Tibial artery (tissue), 4 donors: Measurements from ENCODE around the gene SDHD.

Experiments
- DNase-seq, 2 donors: peaks; one replicate each; pipeline ENCODE4 v3.0.0-alpha.2; 2019
- H3K27ac ChIP-seq, 2 donors: fragments of 200-600 bp; sonication (generic) in 1 of 2; 1 replicate in 1 of 2; 2 replicates in 1 of 2; pipeline ENCODE4 v1.5.1; 2018 to 2019; ENCODE audit warnings: mild to moderate bottlenecking in 1 of 2
- H3K27me3 ChIP-seq, 2 donors: fragments of 200-600 bp; sonication (generic) in 1 of 2; one replicate each; pipeline versions ENCODE4 v1.5.1 to v1.6.0; 2016 to 2019
- H3K36me3 ChIP-seq, 3 donors: fragments of 200-600 bp; sonication (generic) in 2 of 3; one replicate each; pipeline ENCODE4 v1.5.1; 2016 to 2019; ENCODE audit warnings: mild to moderate bottlenecking in 2 of 3
- H3K4me1 ChIP-seq, 4 donors: fragments of 200-600 bp; sonication (generic) in 2 of 4; 1 replicate in 3 of 4; 2 replicates in 1 of 4; pipeline ENCODE4 v1.5.1; 2016 to 2019
- H3K4me3 ChIP-seq, 2 donors: fragments of 200-600 bp; sonication (generic) in 1 of 2; 1 replicate in 1 of 2; 2 replicates in 1 of 2; pipeline ENCODE4 v1.5.1; 2018 to 2019; ENCODE audit warnings: mild to moderate bottlenecking in 2 of 2
- H3K9me3 ChIP-seq, 3 donors: fragments of 200-600 bp; sonication (generic) in 1 of 3; one replicate each; pipeline ENCODE4 v1.5.1; 2016 to 2019
- CTCF ChIP-seq, 2 experiments: fragments of 200-600 bp in 1 of 2; fragments of 450-650 bp in 1 of 2; IDR thresholded peaks; one replicate each; pipeline ENCODE4 v1.5.1; 2017 to 2019; ENCODE audit warnings: antibody characterized with exemption in 2 of 2, mild to moderate bottlenecking in 1 of 2, moderate library complexity in 1 of 2
- intact Hi-C: fragments of 100-400 bp; cut with DNase I; formaldehyde crosslinking; loops from one replicate; pipeline ENCODE4 v1.15.0; 2023; ENCODE audit warnings: low total_unique reads

SDHD gene

DNA sequence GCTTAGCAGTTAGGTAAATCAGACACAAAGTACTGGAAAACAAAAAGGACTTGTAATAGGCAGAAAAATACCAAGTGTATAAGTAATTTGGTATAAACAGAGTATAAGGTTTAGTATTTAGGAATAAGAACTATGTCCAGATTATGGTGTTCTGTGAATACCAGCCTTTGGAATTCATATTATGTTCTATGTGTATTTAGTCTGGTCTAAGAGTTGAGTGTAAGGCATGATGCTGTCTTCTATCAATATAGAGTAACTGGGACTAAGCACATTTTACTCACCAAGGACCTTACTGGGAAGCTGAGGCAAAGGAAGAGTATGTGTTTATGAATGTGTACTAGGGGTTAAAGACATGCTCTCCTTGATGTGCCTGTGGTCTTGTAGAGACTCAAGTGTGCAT lies 9.5 kb downstream of the SDHD start:
- Histone ChIP-seq H3K36me3 (peaks cover 47 to 81% (median 55%) of the 10 kb centered on the region in 3 donors), H3K9me3 (no peaks in the 10 kb centered on the region), H3K4me3 (no peak overlapping the region), H3K4me1 (peaks cover 0 to 4% (median 0%) of the 10 kb centered on the region in 4 donors), H3K27ac (no peak overlapping the region), H3K27me3 (no peaks in the 10 kb centered on the region)
- TF ChIP-seq CTCF (IDR thresholded peaks at IDR 0.05) = no peak
- DNase-seq = no peak
- intact Hi-C loops = no loop called here

DNA sequence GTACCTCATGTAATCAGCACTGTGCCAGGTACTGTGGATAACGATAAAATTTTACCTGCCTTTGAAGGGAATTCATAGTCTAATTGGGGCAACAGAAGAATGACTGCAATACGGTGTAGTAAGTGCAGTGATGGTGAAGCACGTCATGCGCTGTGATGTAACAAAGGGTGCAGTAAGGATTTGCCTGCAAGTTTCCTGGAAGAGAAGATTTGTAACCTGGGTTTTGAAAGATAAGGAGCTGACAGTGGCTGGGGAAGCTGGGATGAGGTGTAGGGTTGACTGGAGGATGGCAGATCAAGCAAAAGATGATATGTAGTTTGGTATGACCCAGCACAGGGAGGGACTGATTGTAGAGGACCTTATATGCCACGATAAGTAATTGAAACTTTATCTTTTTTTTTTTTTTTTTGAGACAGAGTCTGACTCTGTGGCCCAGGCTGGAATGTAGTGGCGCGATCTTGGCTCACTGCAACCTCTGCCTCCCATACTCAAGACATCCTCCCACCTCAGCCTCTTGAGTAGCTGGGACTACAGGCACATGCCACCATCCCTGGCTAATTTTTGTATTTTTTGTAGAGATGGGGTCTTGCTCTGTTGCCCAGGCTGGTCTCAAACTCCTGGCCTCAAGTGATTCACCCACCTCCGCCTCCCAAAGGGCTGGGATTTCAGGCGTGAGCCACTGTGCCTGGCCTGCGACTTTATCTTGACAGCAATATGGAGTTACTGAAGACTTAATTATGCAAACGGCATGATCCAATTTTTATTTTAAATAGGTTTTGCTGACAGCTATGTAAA lies 11.3 kb downstream of the SDHD start:
- no peak for DNase-seq
- H3K36me3 ChIP-seq = peaks cover 30 to 63% (median 39%) of the 10 kb centered on the region in 3 donors
- H3K9me3 ChIP-seq = no peaks in the 10 kb centered on the region
- no peak for TF ChIP-seq CTCF (IDR thresholded peaks at IDR 0.05)
- intact Hi-C loops = no loop called here
- H3K4me1 ChIP-seq = peaks cover 0 to 4% (median 0%) of the 10 kb centered on the region in 4 donors
- no peak overlapping the region for H3K27ac ChIP-seq
- H3K27me3 ChIP-seq = no peaks in the 10 kb centered on the region
- no peak overlapping the region for H3K4me3 ChIP-seq

DNA sequence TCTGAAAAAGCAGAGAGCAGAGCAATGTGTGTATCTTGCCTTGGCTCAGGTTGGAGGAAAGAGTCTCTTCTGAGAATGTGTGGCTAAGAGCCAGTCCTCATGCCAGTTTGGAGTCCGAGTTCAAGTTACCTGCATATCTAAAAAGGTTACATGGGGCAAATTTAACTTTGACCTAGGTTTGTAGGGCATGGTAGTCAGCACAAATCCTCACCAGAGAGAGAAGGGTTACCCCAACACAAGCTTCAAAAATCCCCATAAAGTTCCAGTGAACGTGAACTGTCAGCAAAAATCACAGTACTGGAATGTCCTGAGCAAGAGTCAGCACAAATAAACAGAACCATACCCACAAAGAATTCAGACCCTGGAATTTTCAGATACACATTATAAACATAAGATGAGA lies 13.8 kb downstream of the SDHD start:
- Histone ChIP-seq H3K36me3 (peaks cover 12 to 40% (median 20%) of the 10 kb centered on the region in 3 donors), H3K27me3 (no peaks in the 10 kb centered on the region), H3K9me3 (no peaks in the 10 kb centered on the region), H3K27ac (no peak overlapping the region), H3K4me3 (no peak overlapping the region), H3K4me1 (peaks cover 0 to 4% (median 0%) of the 10 kb centered on the region in 4 donors)
- intact Hi-C loops = no loop called here
- no peak for TF ChIP-seq CTCF (IDR thresholded peaks at IDR 0.05)
- no peak for DNase-seq

GRCh38 chr11:112103446-112103845 lies 16.8 kb downstream of the SDHD start:
- Histone ChIP-seq H3K9me3 (no peaks in the 10 kb centered on the region), H3K27ac (no peak overlapping the region), H3K36me3 (peaks cover 0 to 22% (median 7%) of the 10 kb centered on the region in 3 donors), H3K27me3 (no peaks in the 10 kb centered on the region), H3K4me1 (peaks cover 0 to 4% (median 0%) of the 10 kb centered on the region in 4 donors), H3K4me3 (no peak overlapping the region)
- intact Hi-C loops = no loop called here
- DNase-seq = no peak
- no peak for TF ChIP-seq CTCF (IDR thresholded peaks at IDR 0.05)

GRCh38 chr11:112106070-112106469 lies 19.4 kb downstream of the SDHD start:
- TF ChIP-seq CTCF (IDR thresholded peaks at IDR 0.05) = no peak
- no peak for DNase-seq
- intact Hi-C loops = no loop called here

More at GRCh38 chr11:112106070-112106469, 19.4 kb downstream of the SDHD start:
- Histone ChIP-seq H3K4me3 (no peak overlapping the region), H3K9me3 (no peaks in the 10 kb centered on the region), H3K4me1 (no peaks in the 10 kb centered on the region), H3K36me3 (peaks cover 0 to 14% (median 7%) of the 10 kb centered on the region in 3 donors), H3K27me3 (no peaks in the 10 kb centered on the region), H3K27ac (no peak overlapping the region)
